ENCODE results near the gene PPP1R2.

DNA sequence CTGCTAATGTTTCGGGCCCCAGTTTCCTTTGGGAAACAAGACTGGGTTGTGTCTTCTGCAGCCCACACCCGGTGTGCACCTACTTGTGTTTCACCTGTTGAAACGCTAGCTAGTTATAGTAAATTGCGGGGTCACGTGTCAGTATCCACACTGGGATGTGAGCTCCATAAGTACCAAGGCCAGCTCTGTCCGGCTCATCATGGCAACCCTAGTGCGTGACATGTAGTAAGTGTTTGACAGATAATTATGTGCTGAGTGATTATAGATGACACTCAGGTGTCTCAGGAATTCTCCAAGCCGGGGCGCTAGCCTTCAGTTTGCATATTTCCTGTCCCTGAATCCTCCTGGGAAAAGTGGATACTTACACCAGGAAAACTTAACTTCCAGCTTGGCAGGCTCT lies 27.8 kb upstream of the PPP1R2 start:
- TF ChIP-seq, protein P1, sequence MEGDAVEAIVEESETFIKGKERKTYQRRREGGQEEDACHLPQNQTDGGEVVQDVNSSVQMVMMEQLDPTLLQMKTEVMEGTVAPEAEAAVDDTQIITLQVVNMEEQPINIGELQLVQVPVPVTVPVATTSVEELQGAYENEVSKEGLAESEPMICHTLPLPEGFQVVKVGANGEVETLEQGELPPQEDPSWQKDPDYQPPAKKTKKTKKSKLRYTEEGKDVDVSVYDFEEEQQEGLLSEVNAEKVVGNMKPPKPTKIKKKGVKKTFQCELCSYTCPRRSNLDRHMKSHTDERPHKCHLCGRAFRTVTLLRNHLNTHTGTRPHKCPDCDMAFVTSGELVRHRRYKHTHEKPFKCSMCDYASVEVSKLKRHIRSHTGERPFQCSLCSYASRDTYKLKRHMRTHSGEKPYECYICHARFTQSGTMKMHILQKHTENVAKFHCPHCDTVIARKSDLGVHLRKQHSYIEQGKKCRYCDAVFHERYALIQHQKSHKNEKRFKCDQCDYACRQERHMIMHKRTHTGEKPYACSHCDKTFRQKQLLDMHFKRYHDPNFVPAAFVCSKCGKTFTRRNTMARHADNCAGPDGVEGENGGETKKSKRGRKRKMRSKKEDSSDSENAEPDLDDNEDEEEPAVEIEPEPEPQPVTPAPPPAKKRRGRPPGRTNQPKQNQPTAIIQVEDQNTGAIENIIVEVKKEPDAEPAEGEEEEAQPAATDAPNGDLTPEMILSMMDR (IDR thresholded peaks at IDR 0.05; ENCODE audit: insufficient read depth, low read length), result no peak
- no peak for TF ChIP-seq POLR2AphosphoS5 (IDR thresholded peaks at IDR 0.05; ENCODE audit: low read depth)
- no peak for TF ChIP-seq GABPA (IDR thresholded peaks at IDR 0.05; ENCODE audit: low read depth)

Data from HL-60 (cell line).